Fibroblast of lung (primary cell): ENCODE results near the gene GPC6. TPM values are rescaled to one million over a fixed set of nuclear protein-coding genes. Genes with fewer than 3 reads are reported as not detected.

Experiments
- DNase-seq, 2 donors: peaks; one replicate each; pipeline versions ENCODE4 v3.0.0 to v3.0.0-alpha.2; 2010; ENCODE audit warnings: low read depth in 2 of 2
- H2AFZ ChIP-seq: 2 replicates; pipeline ENCODE4 v1.5.1; 2012; ENCODE audit warnings: low read length, control low read depth, inconsistent platforms
- H3K27ac ChIP-seq: 2 replicates; pipeline ENCODE4 v1.5.1; 2011; ENCODE audit warnings: low read length, control low read depth; ENCODE audit not compliant: insufficient read depth
- H3K27me3 ChIP-seq: 2 replicates; pipeline ENCODE4 v1.5.1; 2011; ENCODE audit warnings: mild to moderate bottlenecking, low read length; ENCODE audit not compliant: control insufficient read depth, insufficient read depth
- H3K36me3 ChIP-seq: 2 replicates; pipeline ENCODE4 v1.5.1; 2011; ENCODE audit warnings: low read length; ENCODE audit not compliant: control insufficient read depth, insufficient read depth
- H3K4me1 ChIP-seq: 2 replicates; pipeline ENCODE4 v1.5.1; 2011; ENCODE audit warnings: low read length; ENCODE audit not compliant: control insufficient read depth, insufficient read depth; ENCODE audit errors: extremely low read depth
- H3K4me2 ChIP-seq: 2 replicates; pipeline ENCODE4 v1.5.1; 2011; ENCODE audit warnings: low read length, control low read depth; ENCODE audit not compliant: insufficient read depth; ENCODE audit errors: extremely low read depth
- H3K4me3 ChIP-seq, 4 experiments: fragments of 200-600 bp in 1 of 4; sonication (generic) in 1 of 4; replicated peaks in 1 of 4; 2 replicates each; pipeline ENCODE4 v1.5.1; 2011 to 2016; ENCODE audit warnings: low read length in 4 of 4, low read depth in 3 of 4, mild to moderate bottlenecking in 3 of 4, control low read depth in 2 of 4, inconsistent platforms in 1 of 4, mixed read lengths in 1 of 4; ENCODE audit not compliant: insufficient read depth in 1 of 4; ENCODE audit errors: control extremely low read depth in 1 of 4
- H3K79me2 ChIP-seq: 2 replicates; pipeline ENCODE4 v1.5.1; 2012; ENCODE audit warnings: mild to moderate bottlenecking, low read length, inconsistent platforms; ENCODE audit not compliant: control insufficient read depth, insufficient read depth
- H3K9ac ChIP-seq: 2 replicates; pipeline ENCODE4 v1.5.1; 2011; ENCODE audit warnings: mild to moderate bottlenecking, low read length, control low read depth; ENCODE audit not compliant: insufficient read depth
- H3K9me3 ChIP-seq: 2 replicates; pipeline ENCODE4 v1.5.1; 2012; ENCODE audit warnings: low read depth, low read length; ENCODE audit not compliant: control insufficient read depth, insufficient read depth
- H4K20me1 ChIP-seq: 2 replicates; pipeline ENCODE4 v1.5.1; 2011; ENCODE audit warnings: low read length; ENCODE audit not compliant: control insufficient read depth, insufficient read depth; ENCODE audit errors: extremely low read depth
- EZH2 ChIP-seq: IDR thresholded peaks from 2 replicates; pipeline ENCODE4 v1.5.1; 2012; ENCODE audit warnings: low read length, control low read depth, mild to moderate bottlenecking; ENCODE audit errors: missing control alignments
- polyA plus RNA-seq, 2 donors: library from polyadenylated mRNA; depleted of rRNA in 1 of 2; stranded (reverse) in 1 of 2; unstranded in 1 of 2; fragments of >200 nt; gene quantifications; 2 replicates each; pipeline ENCODE4 v1.2.1, GENCODE V29; 2011 to 2012; ENCODE audit warnings: missing spikeins in 1 of 2
- total RNA-seq: library from RNA; depleted of rRNA; stranded (reverse); fragments of >200 nt; gene quantifications from 2 replicates; pipeline ENCODE4 v1.2.1, GENCODE V29; 2014
- TF ChIP-seq, protein P1 (sequence below), 2 donors: IDR thresholded peaks in 1 of 2; conservative IDR thresholded peaks in 1 of 2; 1 replicate in 1 of 2; 2 replicates in 1 of 2; pipeline ENCODE4 v1.5.1; 2011 to 2012; ENCODE audit warnings: low read length in 2 of 2, control low read depth in 1 of 2, inconsistent platforms in 1 of 2, low read depth in 1 of 2, mild to moderate bottlenecking in 1 of 2

Gene GPC6
- total and polyA plus RNA-seq, 2 donors (not counting 1 experiment from before 2014, with no cell fraction given) = 11.2 to 33.7 TPM

- DNase-seq = peak; percentile 62 to 73
- H3K27ac ChIP-seq = no peak overlapping the region
- H3K27me3 ChIP-seq = no peaks in the 10 kb centered on the region
- H2AFZ ChIP-seq = no peak overlapping the region
- H3K36me3 ChIP-seq = no peaks in the 10 kb centered on the region
- peaks cover 2% of the 10 kb centered on the region for H3K4me1 ChIP-seq
- TF ChIP-seq EZH2 = no peak
- TF ChIP-seq, protein P1, sequence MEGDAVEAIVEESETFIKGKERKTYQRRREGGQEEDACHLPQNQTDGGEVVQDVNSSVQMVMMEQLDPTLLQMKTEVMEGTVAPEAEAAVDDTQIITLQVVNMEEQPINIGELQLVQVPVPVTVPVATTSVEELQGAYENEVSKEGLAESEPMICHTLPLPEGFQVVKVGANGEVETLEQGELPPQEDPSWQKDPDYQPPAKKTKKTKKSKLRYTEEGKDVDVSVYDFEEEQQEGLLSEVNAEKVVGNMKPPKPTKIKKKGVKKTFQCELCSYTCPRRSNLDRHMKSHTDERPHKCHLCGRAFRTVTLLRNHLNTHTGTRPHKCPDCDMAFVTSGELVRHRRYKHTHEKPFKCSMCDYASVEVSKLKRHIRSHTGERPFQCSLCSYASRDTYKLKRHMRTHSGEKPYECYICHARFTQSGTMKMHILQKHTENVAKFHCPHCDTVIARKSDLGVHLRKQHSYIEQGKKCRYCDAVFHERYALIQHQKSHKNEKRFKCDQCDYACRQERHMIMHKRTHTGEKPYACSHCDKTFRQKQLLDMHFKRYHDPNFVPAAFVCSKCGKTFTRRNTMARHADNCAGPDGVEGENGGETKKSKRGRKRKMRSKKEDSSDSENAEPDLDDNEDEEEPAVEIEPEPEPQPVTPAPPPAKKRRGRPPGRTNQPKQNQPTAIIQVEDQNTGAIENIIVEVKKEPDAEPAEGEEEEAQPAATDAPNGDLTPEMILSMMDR (conservative IDR thresholded peaks at IDR 0.05 in 1 of 2, IDR thresholded peaks at IDR 0.05 in 1 of 2; ENCODE audit: low read depth in 1 of 2, low read length in 2 of 2) = no peak
- no peak overlapping the region for H3K4me3 ChIP-seq
- H3K9me3 ChIP-seq = no peaks in the 10 kb centered on the region
- no peaks in the 10 kb centered on the region for H4K20me1 ChIP-seq
- H3K9ac ChIP-seq = no peak overlapping the region
- H3K4me2 ChIP-seq = peak overlapping the region; percentile 15
- no peaks in the 10 kb centered on the region for H3K79me2 ChIP-seq
Observed at GRCh38 chr13:93963266-93964145, 736.9 kb downstream of the GPC6 start.

DNA sequence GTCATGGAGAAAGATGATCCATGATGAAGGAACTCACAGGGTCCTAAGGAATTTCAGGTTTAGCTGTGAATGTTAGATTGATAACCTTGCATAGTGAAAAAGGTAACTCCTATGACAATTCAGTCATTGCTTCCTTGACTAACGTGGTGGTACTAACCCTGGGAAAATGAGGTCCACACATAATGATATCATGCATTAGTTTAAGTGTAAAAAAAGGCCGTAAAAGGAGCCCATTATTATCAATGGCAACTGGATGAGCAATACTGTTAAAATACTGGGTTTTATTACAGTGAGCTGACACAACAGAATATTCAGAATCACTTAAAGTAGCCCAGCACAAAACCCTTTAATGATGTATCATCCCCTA lies 737.5 kb downstream of the GPC6 start:
- no peak for DNase-seq
- Histone ChIP-seq H3K4me2 (no peak overlapping the region), H3K36me3 (no peaks in the 10 kb centered on the region), H3K27me3 (no peaks in the 10 kb centered on the region), H3K4me1 (peaks cover 2% of the 10 kb centered on the region), H3K9ac (no peak overlapping the region), H3K9me3 (no peaks in the 10 kb centered on the region), H3K4me3 (no peak overlapping the region), H3K79me2 (no peaks in the 10 kb centered on the region), H2AFZ (no peak overlapping the region), H4K20me1 (no peaks in the 10 kb centered on the region), H3K27ac (no peak overlapping the region)
- TF ChIP-seq, protein P1 (conservative IDR thresholded peaks at IDR 0.05 in 1 of 2, IDR thresholded peaks at IDR 0.05 in 1 of 2; ENCODE audit: low read depth in 1 of 2, low read length in 2 of 2) = no peak
- no peak for TF ChIP-seq EZH2

DNA sequence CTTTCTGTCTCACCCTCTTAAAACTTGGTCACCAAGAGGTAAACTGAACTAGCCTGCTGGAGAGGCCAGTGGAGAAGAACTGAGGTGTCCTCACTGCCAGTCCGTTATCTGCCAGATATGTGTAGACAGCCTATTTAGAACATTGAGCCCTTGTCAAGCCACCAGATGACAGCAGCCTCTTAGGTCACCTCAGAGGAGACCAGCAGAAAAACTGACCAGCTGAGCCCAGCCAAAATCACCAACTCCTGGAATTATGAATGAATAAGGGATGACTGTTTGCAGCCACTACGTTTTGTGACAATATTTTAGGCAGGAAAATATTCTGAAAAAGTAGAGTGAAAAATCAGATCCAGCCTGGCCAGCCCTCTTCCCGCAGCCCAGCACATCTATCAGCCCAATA lies 739.0 kb downstream of the GPC6 start:
- H3K4me3 ChIP-seq = no peak overlapping the region
- H3K4me1 ChIP-seq = peaks cover 2% of the 10 kb centered on the region
- TF ChIP-seq, protein P1 (conservative IDR thresholded peaks at IDR 0.05 in 1 of 2, IDR thresholded peaks at IDR 0.05 in 1 of 2; ENCODE audit: low read depth in 1 of 2, low read length in 2 of 2) = no peak
- no peak for TF ChIP-seq EZH2
- no peak overlapping the region for H3K9ac ChIP-seq
- H3K36me3 ChIP-seq = no peaks in the 10 kb centered on the region
- DNase-seq = no peak
- no peak overlapping the region for H3K4me2 ChIP-seq
- H3K79me2 ChIP-seq = no peaks in the 10 kb centered on the region
- H3K27me3 ChIP-seq = no peaks in the 10 kb centered on the region
- H3K27ac ChIP-seq = no peak overlapping the region
- H2AFZ ChIP-seq = no peak overlapping the region
- no peaks in the 10 kb centered on the region for H3K9me3 ChIP-seq
- H4K20me1 ChIP-seq = no peaks in the 10 kb centered on the region
